DMS79 treated with DMSO at 0.1 percent for 48 hours (cell line): ENCODE results near the gene ATXN3L.

Experiments used
- DNase-seq: peaks from one replicate; lab custom pipeline; 2025; lab: John Stamatoyannopoulos, UW

Gene ATXN3L

GRCh38 chrX:13319953-13320352 is at the start of gene ATXN3L:
Gene ATXN3L, minus strand, starts transcription at chrX:13320053. Its CDS starts 119 bp downstream, at chrX:13319934.
- DNase-seq = no peak

- no peak for DNase-seq
Measured at GRCh38 chrX:13369256-13370030, 49.6 kb upstream of the ATXN3L start.

GRCh38 chrX:13367950-13368349 is 48.1 kb upstream of the ATXN3L start:
- no peak for DNase-seq

GRCh38 chrX:13366698-13367097 is 46.8 kb upstream of the ATXN3L start:
- DNase-seq = no peak

- DNase-seq = no peak
Measured at GRCh38 chrX:13365161-13365560, 45.3 kb upstream of the ATXN3L start.

- DNase-seq = peak; percentile 23
Measured at GRCh38 chrX:13364230-13364857, 44.5 kb upstream of the ATXN3L start.

- no peak for DNase-seq
Measured at GRCh38 chrX:13360146-13360545, 40.3 kb upstream of the ATXN3L start.

GRCh38 chrX:13357925-13358324 is 38.1 kb upstream of the ATXN3L start:
- no peak for DNase-seq

GRCh38 chrX:13346646-13347045 is 26.8 kb upstream of the ATXN3L start:
- DNase-seq = no peak

GRCh38 chrX:13345438-13345837 is 25.6 kb upstream of the ATXN3L start:
- DNase-seq = no peak

GRCh38 chrX:13345037-13345436 is 25.2 kb upstream of the ATXN3L start:
- DNase-seq = no peak

GRCh38 chrX:13341491-13342101 is 21.7 kb upstream of the ATXN3L start:
- DNase-seq = no peak

- no peak for DNase-seq
Measured at GRCh38 chrX:13340182-13340791, 20.4 kb upstream of the ATXN3L start.

GRCh38 chrX:13339607-13340006 is 19.8 kb upstream of the ATXN3L start:
- no peak for DNase-seq

- DNase-seq = no peak
Measured at GRCh38 chrX:13338996-13339515, 19.2 kb upstream of the ATXN3L start.

- no peak for DNase-seq
Measured at GRCh38 chrX:13334491-13334890, 14.6 kb upstream of the ATXN3L start.

GRCh38 chrX:13330446-13330845 is 10.6 kb upstream of the ATXN3L start:
- no peak for DNase-seq

- DNase-seq = no peak
Measured at GRCh38 chrX:13327666-13328065, 7.8 kb upstream of the ATXN3L start.

GRCh38 chrX:13323241-13323640 is 3.4 kb upstream of the ATXN3L start:
- DNase-seq = no peak

GRCh38 chrX:13317366-13317765 is 2.5 kb downstream of the ATXN3L start:
- DNase-seq = no peak

- no peak for DNase-seq
Measured at GRCh38 chrX:13311560-13311959, 8.3 kb downstream of the ATXN3L start.

GRCh38 chrX:13309631-13310030 is 10.2 kb downstream of the ATXN3L start:
- no peak for DNase-seq

GRCh38 chrX:13307041-13307440 is 12.8 kb downstream of the ATXN3L start:
- no peak for DNase-seq
